Kidney epithelial cell (primary cell): ENCODE measurements around the gene AKT1S1. TPM values are rescaled to one million over a fixed set of nuclear protein-coding genes. Genes with fewer than 3 reads are reported as not detected.

Experiments
- DNase-seq: peaks from one replicate; pipeline ENCODE4 v3.0.0-alpha.2; 2010; ENCODE audit warnings: low read depth
- H3K27me3 ChIP-seq: 2 replicates; pipeline ENCODE4 v1.6.0; 2011; ENCODE audit warnings: low read length; ENCODE audit not compliant: control insufficient read depth, insufficient read depth
- H3K36me3 ChIP-seq: 2 replicates; pipeline ENCODE4 v1.5.1; 2011; ENCODE audit warnings: low read length; ENCODE audit not compliant: control insufficient read depth, insufficient read depth
- H3K4me3 ChIP-seq: 2 replicates; pipeline ENCODE4 v1.5.1; 2011; ENCODE audit warnings: low read depth, mild to moderate bottlenecking, control low read depth, low read length
- total RNA-seq: library from RNA; depleted of rRNA; stranded (reverse); fragments of >200 nt; gene quantifications from 2 replicates; pipeline ENCODE4 v1.2.3, GENCODE V29; 2015
- TF ChIP-seq, protein P1 (sequence below): IDR thresholded peaks from 2 replicates; pipeline ENCODE4 v1.5.1; 2011; ENCODE audit warnings: mild to moderate bottlenecking, moderate library complexity, low read length, control low read depth, inconsistent platforms; ENCODE audit not compliant: insufficient read depth, poor library complexity, severe bottlenecking

Gene AKT1S1
- total RNA-seq, 1 donor from 2014 or later, result 23.2 TPM

DNA sequence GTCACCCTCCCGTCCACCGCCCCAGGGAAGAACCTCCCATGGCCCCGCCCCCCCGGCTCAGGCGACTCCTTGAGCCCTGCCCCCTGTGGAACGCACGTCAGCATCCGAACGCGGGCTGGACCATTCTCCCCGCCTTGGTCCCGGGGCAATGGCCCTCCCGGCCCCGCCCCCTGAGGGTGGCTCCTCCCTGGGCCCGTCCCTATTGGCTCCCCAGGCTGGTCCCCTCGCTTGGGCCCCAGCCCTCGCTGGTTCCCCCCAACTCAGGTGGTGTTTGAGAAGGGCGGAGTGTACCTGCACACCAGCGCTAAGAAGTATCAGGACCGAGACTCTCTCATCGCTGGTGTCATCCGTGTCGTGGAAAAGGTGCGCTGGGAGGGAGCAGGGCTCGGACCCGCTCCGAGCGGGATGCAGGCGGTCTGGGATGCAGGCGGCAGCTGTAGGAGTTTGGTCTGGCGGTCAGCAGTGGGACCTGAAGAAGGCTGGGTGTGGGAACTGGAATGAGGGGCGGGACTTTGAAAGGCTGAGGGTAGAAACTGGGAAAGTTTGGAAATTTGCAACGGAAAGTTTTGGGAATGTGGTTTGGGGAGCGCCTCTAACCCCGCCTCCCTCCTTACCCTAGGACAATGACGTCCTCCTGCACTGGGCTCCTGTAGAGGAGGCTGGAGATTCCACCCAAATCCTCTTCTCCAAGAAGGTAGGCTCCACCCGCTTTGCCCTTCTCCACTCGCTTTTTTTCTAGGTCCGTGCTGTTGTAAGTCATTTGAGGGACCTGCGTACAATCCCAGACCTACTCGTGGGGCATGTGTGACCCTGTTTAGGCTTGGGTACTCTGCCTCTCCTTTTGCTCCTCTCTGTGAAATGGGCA is 956 bp upstream of the AKT1S1 start:
- Histone ChIP-seq H3K27me3 (no peaks in the 10 kb centered on the region), H3K36me3 (peaks cover 6% of the 10 kb centered on the region), H3K4me3 (peak overlapping the region; percentile 81)
- DNase-seq, result no peak
- TF ChIP-seq, protein P1, sequence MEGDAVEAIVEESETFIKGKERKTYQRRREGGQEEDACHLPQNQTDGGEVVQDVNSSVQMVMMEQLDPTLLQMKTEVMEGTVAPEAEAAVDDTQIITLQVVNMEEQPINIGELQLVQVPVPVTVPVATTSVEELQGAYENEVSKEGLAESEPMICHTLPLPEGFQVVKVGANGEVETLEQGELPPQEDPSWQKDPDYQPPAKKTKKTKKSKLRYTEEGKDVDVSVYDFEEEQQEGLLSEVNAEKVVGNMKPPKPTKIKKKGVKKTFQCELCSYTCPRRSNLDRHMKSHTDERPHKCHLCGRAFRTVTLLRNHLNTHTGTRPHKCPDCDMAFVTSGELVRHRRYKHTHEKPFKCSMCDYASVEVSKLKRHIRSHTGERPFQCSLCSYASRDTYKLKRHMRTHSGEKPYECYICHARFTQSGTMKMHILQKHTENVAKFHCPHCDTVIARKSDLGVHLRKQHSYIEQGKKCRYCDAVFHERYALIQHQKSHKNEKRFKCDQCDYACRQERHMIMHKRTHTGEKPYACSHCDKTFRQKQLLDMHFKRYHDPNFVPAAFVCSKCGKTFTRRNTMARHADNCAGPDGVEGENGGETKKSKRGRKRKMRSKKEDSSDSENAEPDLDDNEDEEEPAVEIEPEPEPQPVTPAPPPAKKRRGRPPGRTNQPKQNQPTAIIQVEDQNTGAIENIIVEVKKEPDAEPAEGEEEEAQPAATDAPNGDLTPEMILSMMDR, result no peak

DNA sequence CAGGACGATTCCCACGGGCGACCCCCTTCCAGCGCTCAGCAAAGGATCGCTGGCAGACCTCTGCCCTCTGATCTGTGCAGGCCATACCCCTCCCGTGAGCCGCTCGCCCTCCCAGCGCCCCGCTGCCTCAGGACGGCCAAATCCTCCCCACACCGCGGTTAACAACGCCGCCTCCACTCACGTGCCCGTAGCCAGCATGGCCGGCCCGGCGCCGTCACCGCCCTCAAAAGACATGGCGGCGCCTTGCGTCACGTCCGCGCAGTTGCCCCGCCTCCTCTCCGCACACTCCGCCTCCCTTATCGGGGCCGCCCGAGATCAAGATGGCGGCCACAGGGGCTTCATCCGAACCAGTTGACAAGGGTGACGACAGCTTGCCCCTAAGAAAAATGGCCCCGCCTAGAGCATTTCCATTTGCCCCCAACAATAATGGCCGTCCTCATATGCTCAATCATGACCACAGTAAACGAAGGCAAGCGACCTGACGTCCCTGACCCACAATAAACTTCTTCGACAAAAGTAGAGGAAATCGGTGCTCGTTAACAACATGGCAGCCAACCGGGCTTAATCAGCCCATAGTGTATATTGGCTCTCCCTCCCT is 634 bp downstream of the AKT1S1 start:
- no peak for DNase-seq
- Histone ChIP-seq H3K36me3 (no peaks in the 10 kb centered on the region), H3K27me3 (no peaks in the 10 kb centered on the region), H3K4me3 (peak overlapping the region; percentile 98)
- TF ChIP-seq, protein P1, result no peak

DNA sequence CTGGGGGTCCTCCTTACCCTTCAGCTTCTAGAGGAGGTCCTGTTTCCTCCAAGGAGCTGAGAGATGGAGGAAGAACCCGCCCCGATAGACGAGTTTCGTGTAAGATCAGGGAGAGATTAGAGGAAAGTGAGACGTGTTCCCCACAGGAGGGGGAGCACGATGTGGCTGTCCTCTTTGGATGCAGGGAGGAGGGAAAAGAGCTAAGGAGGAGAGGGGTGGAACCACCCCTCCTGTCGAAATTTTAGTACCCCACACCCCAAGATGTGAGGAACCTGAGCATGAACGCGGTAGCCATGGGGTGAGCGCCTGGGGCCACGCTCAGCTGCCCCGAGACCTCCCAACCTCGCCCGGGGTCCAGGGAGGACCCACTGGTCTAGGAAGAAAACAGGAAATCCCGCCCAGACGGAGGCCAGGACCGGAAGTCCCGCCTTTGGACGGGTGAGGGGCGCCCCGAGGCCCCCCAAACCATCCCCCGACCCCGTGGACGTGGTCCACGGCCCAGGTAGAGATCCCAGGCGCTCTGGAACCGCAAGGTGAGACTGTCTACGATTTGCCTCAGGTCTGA is 1.2 kb downstream of the AKT1S1 start:
- H3K4me3 ChIP-seq, result peak overlapping the region; percentile 98
- TF ChIP-seq, protein P1, result no peak
- DNase-seq, result no peak
- H3K27me3 ChIP-seq, result no peaks in the 10 kb centered on the region
- H3K36me3 ChIP-seq, result peaks cover 4% of the 10 kb centered on the region

DNA sequence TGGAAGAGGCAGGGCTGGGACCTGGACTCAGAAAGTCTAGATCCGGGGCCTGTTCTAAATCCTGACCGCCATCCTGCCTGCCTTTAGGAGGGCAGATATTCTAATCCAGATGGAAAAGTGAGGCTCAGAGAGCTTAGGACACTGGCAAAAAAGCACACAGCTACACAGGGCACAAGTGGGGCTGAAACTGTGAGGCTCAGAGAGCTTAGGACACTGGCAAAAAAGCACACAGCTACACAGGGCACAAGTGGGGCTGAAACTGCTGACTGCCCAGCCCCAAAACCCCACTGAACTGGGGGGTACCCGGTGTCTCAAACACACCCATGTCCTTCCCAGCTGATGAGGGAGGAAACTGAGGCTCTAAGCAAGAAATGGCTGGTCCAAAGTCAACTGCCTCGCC is 2.0 kb downstream of the AKT1S1 start:
- Histone ChIP-seq H3K27me3 (no peaks in the 10 kb centered on the region), H3K36me3 (peaks cover 4% of the 10 kb centered on the region), H3K4me3 (peak overlapping the region; percentile 98)
- DNase-seq, result no peak
- TF ChIP-seq, protein P1, result no peak

DNA sequence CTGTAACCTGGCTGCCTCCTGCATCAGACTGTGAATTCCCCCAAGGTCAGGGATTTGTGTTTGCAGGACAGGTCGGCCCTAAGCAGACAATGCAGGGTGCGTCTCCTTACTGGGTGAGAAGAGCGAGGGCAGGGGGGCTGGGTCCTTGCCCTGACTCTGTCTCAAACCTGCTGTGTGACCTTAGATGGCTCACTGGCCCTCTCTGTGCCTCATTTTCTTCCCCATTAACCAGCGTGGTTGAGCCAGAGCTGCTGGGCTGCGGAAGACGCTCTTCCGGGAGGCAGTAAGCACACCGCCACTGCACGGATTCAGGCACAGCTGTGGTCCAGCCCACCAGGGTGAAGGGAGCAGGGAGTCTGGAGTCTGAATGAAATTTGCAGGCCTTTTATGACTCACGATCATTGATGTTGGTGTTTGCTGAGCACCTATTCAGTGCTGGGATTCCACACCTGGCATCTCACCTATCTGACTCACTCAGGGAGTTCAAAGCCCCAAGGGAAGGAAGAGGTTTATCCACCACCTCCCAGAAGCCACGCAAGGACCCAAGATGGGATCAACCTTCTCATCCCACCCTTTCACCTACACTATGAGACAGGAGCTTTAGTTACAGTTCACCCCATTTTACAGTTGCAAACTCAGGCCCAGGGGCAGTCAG is 2.5 kb downstream of the AKT1S1 start:
- Histone ChIP-seq H3K27me3 (no peaks in the 10 kb centered on the region), H3K36me3 (peaks cover 4% of the 10 kb centered on the region), H3K4me3 (no peak overlapping the region)
- DNase-seq, result no peak
- TF ChIP-seq, protein P1, result no peak
